Activated CD8-positive, alpha-beta memory T cell treated with anti-CD3 and anti-CD28 coated beads, Interleukin-2, amount 50 U/mL, for 1 hour (primary cell): ENCODE data around the gene SOX9.
"Not testable (repeated sequence)": the region's sequence is repeated elsewhere in the genome, so short reads cannot be mapped to it uniquely, and the experiment has no call there.

Source experiments
- DNase-seq: peaks from one replicate; pipeline ENCODE4 v3.0.0-alpha.2; 2020; ENCODE audit errors: extremely low read depth

SOX9 gene

GRCh38 chr17:72111336-72111923 is 9.4 kb upstream of the SOX9 start:
- DNase-seq: no peak

DNA sequence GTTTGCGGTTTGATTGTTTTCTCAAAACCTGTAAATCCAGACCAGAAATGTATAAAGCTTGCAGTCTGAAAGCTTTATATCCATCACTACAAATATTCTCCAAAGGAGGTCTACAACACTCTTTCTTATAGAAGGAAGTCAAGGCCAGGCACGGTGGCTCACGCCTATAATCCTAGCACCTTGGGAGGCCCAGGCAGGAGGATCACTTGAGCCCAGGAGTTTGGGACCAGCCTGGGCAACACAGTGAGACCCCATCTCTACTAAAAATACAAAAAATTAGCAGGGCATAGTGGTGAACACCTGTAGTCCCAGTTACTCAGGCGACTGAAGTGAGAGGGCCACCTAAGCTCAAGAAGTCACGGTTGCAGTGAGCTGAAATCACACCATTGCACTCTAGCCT is 8.9 kb upstream of the SOX9 start:
- not testable (repeated sequence) for DNase-seq

GRCh38 chr17:72113751-72114150 is 7.1 kb upstream of the SOX9 start:
- no peak for DNase-seq

DNA sequence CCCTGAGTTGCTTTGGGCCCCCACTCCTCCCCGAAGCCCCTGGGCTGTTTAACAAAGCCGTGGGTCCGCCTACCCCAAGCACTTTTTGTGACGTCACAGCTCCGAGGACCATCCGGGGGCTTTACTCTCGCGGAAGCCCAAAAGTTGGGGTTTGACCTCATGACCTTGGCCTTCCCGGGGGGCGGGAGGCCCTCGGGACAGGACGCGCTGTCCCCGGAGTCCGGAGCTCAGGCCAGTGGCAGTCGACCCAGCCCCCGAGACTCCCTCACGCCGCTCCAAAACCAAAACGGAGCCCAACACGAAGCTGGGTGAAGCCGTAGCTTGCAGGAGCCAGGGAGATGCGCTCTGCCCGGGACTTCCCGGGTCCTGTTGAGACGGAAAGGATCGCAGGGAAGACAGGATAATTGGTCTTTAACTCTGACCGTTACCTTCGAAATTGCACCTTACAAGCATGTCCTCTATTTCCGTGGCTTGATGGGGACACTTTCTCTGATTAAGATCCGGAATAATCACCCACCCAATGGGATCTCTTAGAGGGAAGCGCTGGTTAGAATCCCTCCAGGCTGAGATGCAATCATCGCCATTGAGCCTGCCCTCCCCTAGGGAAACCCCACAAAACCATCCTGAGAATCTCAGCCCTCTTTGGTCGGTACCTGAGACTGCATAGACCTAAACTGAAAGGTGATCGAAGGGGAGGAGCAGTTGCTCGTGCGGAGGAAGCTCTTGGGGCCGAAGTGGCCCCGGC is 4.9 kb upstream of the SOX9 start:
- no peak for DNase-seq

DNA sequence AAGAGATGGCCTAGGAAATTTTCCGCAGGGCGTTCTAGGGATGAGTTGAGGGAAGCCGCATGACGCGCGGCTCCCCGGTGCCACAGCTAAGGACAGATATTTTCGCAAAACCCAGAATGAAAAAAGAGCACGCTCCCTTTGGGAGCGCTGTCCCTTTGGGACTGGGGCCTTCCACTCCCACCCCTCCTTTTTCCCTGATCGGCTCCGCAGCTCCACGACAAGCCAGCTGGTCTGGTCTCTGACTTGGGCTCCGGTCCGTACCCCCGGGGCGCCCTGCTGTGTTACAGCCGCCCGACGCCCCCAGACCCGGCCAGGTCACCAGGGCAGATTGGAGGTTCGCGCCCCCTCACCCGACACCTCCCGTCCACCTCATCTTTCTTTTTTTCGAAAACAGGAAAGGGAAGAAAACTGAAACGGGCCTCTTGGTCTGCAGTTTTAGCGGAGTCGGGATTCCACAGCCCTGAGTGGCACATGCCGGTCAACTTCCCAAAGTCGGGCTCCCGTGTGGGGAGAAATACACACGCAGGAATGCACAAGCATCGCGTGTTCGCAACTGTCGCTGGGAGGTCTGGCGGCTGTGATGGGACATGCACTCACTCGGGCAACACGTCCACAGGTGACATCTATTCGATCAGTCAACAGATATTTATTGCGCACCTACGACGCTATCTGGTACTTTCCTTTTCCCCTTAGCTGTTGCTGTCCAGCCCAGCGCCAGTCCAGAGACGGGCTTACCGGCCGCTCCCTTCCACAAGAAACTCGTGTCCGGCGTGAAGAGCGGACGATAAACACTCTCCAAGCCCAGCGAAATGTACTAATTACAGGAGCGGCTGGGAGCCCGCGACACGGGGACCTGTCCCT is 3.9 kb upstream of the SOX9 start:
- DNase-seq: no peak

GRCh38 chr17:72117535-72118334 is 3.1 kb upstream of the SOX9 start:
- DNase-seq: no peak

GRCh38 chr17:72118335-72119076 is 2.3 kb upstream of the SOX9 start:
- no peak for DNase-seq

DNA sequence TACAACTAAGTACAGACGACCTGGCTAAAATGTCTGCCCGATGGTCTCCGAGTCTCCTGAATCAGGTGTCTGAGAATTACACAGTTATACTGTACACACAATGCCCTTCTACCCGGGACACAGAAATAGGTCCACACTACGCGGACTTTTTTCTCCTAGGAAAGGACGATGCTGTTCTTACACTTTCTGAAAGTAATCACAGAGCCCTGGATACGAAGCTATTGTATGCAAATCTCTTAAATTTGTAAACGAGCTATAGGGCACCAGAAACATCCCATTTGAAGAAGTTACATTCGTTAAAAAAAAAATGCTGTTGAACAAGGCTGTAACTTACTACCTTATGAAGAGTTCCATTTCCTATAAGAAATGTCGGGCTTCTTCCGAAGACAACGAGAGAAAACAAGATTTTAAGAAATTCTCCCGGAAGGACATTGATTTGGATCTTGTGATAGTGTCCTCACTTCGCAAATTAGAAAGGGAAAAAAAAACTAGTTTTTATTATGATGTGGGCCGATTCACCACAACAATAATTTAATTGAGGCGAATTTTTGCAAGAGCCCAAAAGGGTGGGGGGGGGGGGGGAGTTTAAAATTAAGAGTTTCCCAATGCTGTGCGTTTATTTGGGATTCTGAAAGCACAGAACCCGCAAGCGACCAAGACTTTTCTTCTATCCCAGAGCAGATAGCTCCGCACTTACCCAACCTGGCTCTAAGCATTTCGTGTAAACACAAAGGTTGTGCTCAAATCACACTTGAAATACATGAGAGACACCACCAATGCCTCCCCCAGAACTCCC is 1.5 kb upstream of the SOX9 start:
- DNase-seq: no peak

- DNase-seq: no peak
Observed at GRCh38 chr17:72119873-72120641, 763 bp upstream of the SOX9 start.

GRCh38 chr17:72121164-72122009 is 567 bp downstream of the SOX9 start:
- DNase-seq: no peak

- DNase-seq: no peak
Observed at GRCh38 chr17:72122010-72122764, 1.4 kb downstream of the SOX9 start.

- DNase-seq: no peak
Observed at GRCh38 chr17:72122765-72123529, 2.1 kb downstream of the SOX9 start.

- DNase-seq: no peak
Observed at GRCh38 chr17:72123530-72124437, 3.0 kb downstream of the SOX9 start.

DNA sequence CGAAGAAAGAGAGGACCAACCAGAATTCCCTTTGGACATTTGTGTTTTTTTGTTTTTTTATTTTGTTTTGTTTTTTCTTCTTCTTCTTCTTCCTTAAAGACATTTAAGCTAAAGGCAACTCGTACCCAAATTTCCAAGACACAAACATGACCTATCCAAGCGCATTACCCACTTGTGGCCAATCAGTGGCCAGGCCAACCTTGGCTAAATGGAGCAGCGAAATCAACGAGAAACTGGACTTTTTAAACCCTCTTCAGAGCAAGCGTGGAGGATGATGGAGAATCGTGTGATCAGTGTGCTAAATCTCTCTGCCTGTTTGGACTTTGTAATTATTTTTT is 3.6 kb downstream of the SOX9 start:
- no peak for DNase-seq

GRCh38 chr17:72125226-72125651 is 4.4 kb downstream of the SOX9 start:
- DNase-seq: no peak

- DNase-seq: no peak
Observed at GRCh38 chr17:72125742-72126141, 4.9 kb downstream of the SOX9 start.
